Stimulated activated CD4-positive, alpha-beta T cell treated with anti-CD3 and anti-CD28 coated beads, TNF-alpha, amount 100 ng/mL, for 1 hour (primary cell): ENCODE data around the gene RBL1.
A peak's percentile ranks its signal among the peaks of the same experiment; 100 is the strongest.

Experiments
- DNase-seq, 3 donors: peaks; one replicate each; pipeline ENCODE4 v3.0.0-alpha.2; 2020; ENCODE audit warnings: low read depth in 3 of 3, low spot score in 1 of 3

RBL1 gene

GRCh38 chr20:36951979-36952738 is 143.6 kb downstream of the RBL1 start:
- no peak for DNase-seq

- DNase-seq, result peak; percentile 63 to 78 (median 77)
Observed at GRCh38 chr20:36951198-36951978, 144.4 kb downstream of the RBL1 start, which contains the start of gene SAMHD1. Gene SAMHD1, minus strand, starts transcription at chr20:36951708. Its CDS starts 65 bp downstream, at chr20:36951643.

- DNase-seq, result peak in 1 of 3 donors; percentile 5
Observed at GRCh38 chr20:36950414-36951197, 145.2 kb downstream of the RBL1 start.
